CD8-positive, alpha-beta memory T cell (primary cell): ENCODE measurements around the gene IFNL3. TPM values are rescaled to one million over a fixed set of nuclear protein-coding genes. Genes with fewer than 3 reads are reported as not detected.
A peak's percentile ranks its signal among the peaks of the same experiment; 100 is the strongest.
"Not testable (repeated sequence)": the region's sequence is repeated elsewhere in the genome, so short reads cannot be mapped to it uniquely, and the experiment has no call there.

Experiments
- CTCF ChIA-PET: fragments of 350-600 bp; sonication (Branson Sonifier 250); formaldehyde crosslinking; loops from one replicate; lab custom pipeline; 2021; ENCODE audit warnings: antibody characterized with exemption; lab: Charles Lee
- POLR2A ChIA-PET: fragments of 350-600 bp; sonication (Branson Sonifier 250); formaldehyde crosslinking; loops from one replicate; lab custom pipeline; 2021; ENCODE audit warnings: antibody characterized with exemption; lab: Charles Lee
- DNase-seq, 5 donors: peaks; one replicate each; pipeline versions ENCODE4 v3.0.0 to v3.0.0-alpha.2; 2020 to 2022; ENCODE audit warnings: mixed read lengths in 1 of 5
- H3K27ac ChIP-seq: one replicate; pipeline ENCODE4 v1.7.0; 2013; ENCODE audit warnings: low read depth, mild to moderate bottlenecking, low read length, moderate library complexity
- H3K27me3 ChIP-seq: 2 replicates; pipeline ENCODE4 v1.7.0; 2013; ENCODE audit warnings: low read length, mild to moderate bottlenecking; ENCODE audit not compliant: insufficient read depth, poor library complexity, severe bottlenecking
- H3K36me3 ChIP-seq: 2 replicates; pipeline ENCODE4 v1.7.0; 2013; ENCODE audit warnings: mild to moderate bottlenecking, low read length, moderate library complexity; ENCODE audit not compliant: insufficient read depth
- H3K4me1 ChIP-seq: 2 replicates; pipeline ENCODE4 v1.7.0; 2013; ENCODE audit warnings: mild to moderate bottlenecking, low read length, moderate library complexity; ENCODE audit not compliant: insufficient read depth
- H3K4me3 ChIP-seq: 2 replicates; pipeline ENCODE4 v1.7.0; 2013; ENCODE audit warnings: mild to moderate bottlenecking, low read length
- H3K9me3 ChIP-seq: 2 replicates; pipeline ENCODE4 v1.7.0; 2013; ENCODE audit warnings: mild to moderate bottlenecking, low read length
- H3K27ac Mint-ChIP-seq, 8 donors: one replicate each; pipeline ENCODE4 v1.8.0; 2020 to 2021; ENCODE audit warnings: mixed read lengths in 8 of 8, mild to moderate bottlenecking in 6 of 8, inconsistent platforms in 3 of 8, moderate library complexity in 3 of 8
- H3K27me3 Mint-ChIP-seq, 2 donors: one replicate each; pipeline ENCODE4 v1.8.0; 2020 to 2021; ENCODE audit warnings: mixed read lengths in 2 of 2, mild to moderate bottlenecking in 1 of 2, moderate library complexity in 1 of 2
- H3K36me3 Mint-ChIP-seq, 3 donors: one replicate each; pipeline ENCODE4 v1.8.0; 2020 to 2021; ENCODE audit warnings: mixed read lengths in 3 of 3, inconsistent platforms in 1 of 3, mild to moderate bottlenecking in 1 of 3
- H3K4me1 Mint-ChIP-seq, 3 donors: one replicate each; pipeline ENCODE4 v1.8.0; 2020 to 2021; ENCODE audit warnings: mixed read lengths in 3 of 3, inconsistent platforms in 1 of 3, mild to moderate bottlenecking in 1 of 3
- H3K4me3 Mint-ChIP-seq, 7 donors: one replicate each; pipeline ENCODE4 v1.8.0; 2020 to 2021; ENCODE audit warnings: mixed read lengths in 7 of 7, mild to moderate bottlenecking in 6 of 7, moderate library complexity in 4 of 7, inconsistent platforms in 2 of 7
- H3K9me3 Mint-ChIP-seq, 5 donors: one replicate each; pipeline ENCODE4 v1.8.0; 2020 to 2022; ENCODE audit warnings: mixed read lengths in 5 of 5, mild to moderate bottlenecking in 3 of 5, moderate library complexity in 2 of 5, inconsistent platforms in 1 of 5
- polyA plus RNA-seq: library from polyadenylated mRNA; unstranded; fragments of 300-500 nt; fragmentation: Illumina TruSeq; gene quantifications from one replicate; pipeline ENCODE4 v1.2.3, GENCODE V29; 2021
- total RNA-seq, 2 experiments: library from RNA; stranded (reverse); gene quantifications; one replicate each; pipeline ENCODE4 v1.2.3, GENCODE V29; 2021

The IFNL3 gene
- total and polyA plus RNA-seq, 3 experiments from 2014 or later, result not detected

DNA sequence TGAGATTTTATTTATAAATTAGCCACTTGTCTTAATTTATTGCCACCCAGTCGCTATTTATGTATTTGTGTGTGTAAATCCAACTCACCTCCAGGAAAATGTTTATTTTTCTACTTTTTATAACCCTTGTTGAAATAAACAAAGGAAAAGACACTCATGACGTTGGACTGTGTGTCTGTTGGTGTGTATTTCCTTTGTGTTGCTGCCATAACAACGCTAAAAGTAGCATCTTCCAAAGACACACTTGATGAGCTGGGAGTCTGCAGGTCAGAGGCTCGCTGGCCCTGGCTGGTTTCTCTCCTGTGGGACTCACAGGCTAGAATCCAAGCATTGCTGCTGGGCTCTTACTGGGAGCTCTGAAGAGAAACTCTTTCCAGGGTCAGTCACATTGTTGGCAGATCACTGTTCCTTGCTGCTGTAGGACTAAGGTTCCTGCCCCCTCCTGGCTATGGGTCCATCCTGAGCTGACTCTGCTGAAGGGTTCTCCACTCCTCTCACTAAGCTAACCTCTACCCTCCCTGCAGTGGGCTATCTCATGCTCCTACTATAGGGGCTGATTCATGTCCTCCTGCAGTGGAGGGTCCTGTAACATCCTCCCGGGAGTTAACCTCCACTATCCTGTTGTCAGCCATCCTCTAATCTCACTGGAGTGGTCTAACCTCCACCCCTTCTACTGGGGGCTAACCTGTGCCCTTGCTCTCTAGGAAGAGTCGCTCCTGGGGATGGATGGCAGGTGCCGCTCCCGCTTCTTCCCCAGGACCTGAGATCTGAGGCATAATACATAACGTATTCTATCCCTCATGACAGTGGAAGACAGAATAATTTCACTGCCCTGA is 25.4 kb upstream of the IFNL3 start:
- no peaks in the 10 kb centered on the region for H3K9me3 ChIP-seq
- ChIA-PET POLR2A (no interaction called here), CTCF (no interaction called here)
- H3K4me1 ChIP-seq, result no peaks in the 10 kb centered on the region
- peak overlapping the region in 3 of 8 donors; percentile 38 to 64 (median 43) for H3K27ac Mint-ChIP-seq
- H3K36me3 Mint-ChIP-seq, result no peaks in the 10 kb centered on the region
- peak in 1 of 5 donors; percentile 25 for DNase-seq
- H3K36me3 ChIP-seq, result no peaks in the 10 kb centered on the region
- no peak overlapping the region for H3K27ac ChIP-seq
- H3K4me3 Mint-ChIP-seq, result no peak overlapping the region
- no peaks in the 10 kb centered on the region for H3K9me3 Mint-ChIP-seq
- H3K4me3 ChIP-seq, result no peak overlapping the region
- H3K4me1 Mint-ChIP-seq, result peaks cover 0 to 1% (median 0%) of the 10 kb centered on the region in 3 donors
- H3K27me3 ChIP-seq, result no peaks in the 10 kb centered on the region
- H3K27me3 Mint-ChIP-seq, result peaks cover 8 to 16% of the 10 kb centered on the region in 2 donors

- peak overlapping the region in 1 of 8 donors; percentile 78 for H3K27ac Mint-ChIP-seq
- H3K36me3 Mint-ChIP-seq, CTCF ChIA-PET: not testable (repeated sequence)
Measured at GRCh38 chr19:39269369-39269768, 24.6 kb upstream of the IFNL3 start.

DNA sequence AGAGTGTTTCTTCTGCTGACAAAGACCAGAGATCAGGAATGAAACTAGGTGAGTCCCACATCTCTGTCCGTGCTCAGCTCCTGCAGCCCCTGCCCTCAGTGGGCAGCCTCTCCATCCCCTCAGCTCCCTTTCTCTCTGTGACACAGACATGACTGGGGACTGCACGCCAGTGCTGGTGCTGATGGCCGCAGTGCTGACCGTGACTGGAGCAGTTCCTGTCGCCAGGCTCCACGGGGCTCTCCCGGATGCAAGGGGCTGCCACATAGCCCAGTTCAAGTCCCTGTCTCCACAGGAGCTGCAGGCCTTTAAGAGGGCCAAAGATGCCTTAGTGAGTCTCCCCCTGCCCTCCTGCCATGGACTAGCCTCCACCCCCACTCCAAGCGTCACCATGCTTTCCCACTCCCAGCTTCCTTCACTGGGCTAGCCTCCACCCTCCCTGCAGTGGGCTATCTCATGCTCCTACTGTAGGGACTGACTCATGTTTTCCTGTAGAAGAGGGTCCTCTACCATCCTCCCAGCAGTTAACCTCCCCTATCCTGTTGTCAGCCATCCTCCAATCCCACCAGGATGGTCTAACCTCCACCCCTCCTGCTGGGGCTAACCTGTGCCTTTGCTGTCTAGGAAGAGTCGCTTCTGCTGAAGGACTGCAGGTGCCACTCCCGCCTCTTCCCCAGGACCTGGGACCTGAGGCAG is 23.9 kb upstream of the IFNL3 start:
- H3K4me3 Mint-ChIP-seq, H3K27ac ChIP-seq, H3K27me3 ChIP-seq, H3K9me3 Mint-ChIP-seq, H3K36me3 Mint-ChIP-seq, H3K4me1 ChIP-seq, H3K4me3 ChIP-seq, POLR2A ChIA-PET, CTCF ChIA-PET, H3K9me3 ChIP-seq, H3K36me3 ChIP-seq: not testable (repeated sequence)
- Mint-ChIP-seq H3K27me3 (peaks cover 12 to 21% of the 10 kb centered on the region in 2 donors), H3K27ac (peak overlapping the region in 1 of 8 donors; percentile 57), H3K4me1 (peaks cover 0 to 12% (median 5%) of the 10 kb centered on the region in 3 donors)
- peak in 1 of 5 donors; percentile 23 for DNase-seq

More at GRCh38 chr19:39269369-39269768, 24.6 kb upstream of the IFNL3 start:
- H3K4me3 Mint-ChIP-seq, H3K27ac ChIP-seq, H3K9me3 ChIP-seq, H3K27me3 ChIP-seq, H3K4me3 ChIP-seq, H3K4me1 Mint-ChIP-seq, H3K4me1 ChIP-seq, POLR2A ChIA-PET, H3K36me3 ChIP-seq, H3K9me3 Mint-ChIP-seq: not testable (repeated sequence)
- peaks cover 8 to 17% of the 10 kb centered on the region in 2 donors for H3K27me3 Mint-ChIP-seq
- peak in 1 of 5 donors; percentile 13 for DNase-seq

GRCh38 chr19:39268085-39268484 is 23.3 kb upstream of the IFNL3 start, which contains the start of gene IFNL2:
TSS of gene IFNL2 (plus strand) at chr19:39268396. CDS start at chr19:39268569, 173 bp downstream.
- H3K9me3 Mint-ChIP-seq, POLR2A ChIA-PET, H3K9me3 ChIP-seq, DNase-seq, H3K4me3 Mint-ChIP-seq, H3K4me1 ChIP-seq, H3K36me3 ChIP-seq, CTCF ChIA-PET, H3K27me3 ChIP-seq, H3K36me3 Mint-ChIP-seq, H3K4me3 ChIP-seq, H3K27ac ChIP-seq: not testable (repeated sequence)
- Mint-ChIP-seq H3K27me3 (peaks cover 18 to 27% of the 10 kb centered on the region in 2 donors), H3K4me1 (peaks cover 0 to 15% (median 8%) of the 10 kb centered on the region in 3 donors), H3K27ac (peak within 1 kb of the TSS in 1 of 8 donors; percentile 57)

GRCh38 chr19:39265321-39265916 is 20.6 kb upstream of the IFNL3 start:
- Mint-ChIP-seq H3K27ac (peak overlapping the region in 1 of 8 donors; percentile 78), H3K4me1 (peaks cover 0 to 15% (median 8%) of the 10 kb centered on the region in 3 donors), H3K9me3 (peaks cover 0 to 2% (median 0%) of the 10 kb centered on the region in 5 donors), H3K27me3 (peaks cover 31 to 37% of the 10 kb centered on the region in 2 donors), H3K4me3 (peak overlapping the region in 1 of 7 donors; percentile 32), H3K36me3 (peaks cover 0 to 4% (median 0%) of the 10 kb centered on the region in 3 donors)
- no peaks in the 10 kb centered on the region for H3K4me1 ChIP-seq
- no peaks in the 10 kb centered on the region for H3K36me3 ChIP-seq
- DNase-seq, result peak in 1 of 5 donors; percentile 41
- H3K9me3 ChIP-seq, result no peaks in the 10 kb centered on the region
- H3K27ac ChIP-seq, result no peak overlapping the region
- H3K27me3 ChIP-seq, result peaks cover 17% of the 10 kb centered on the region
- CTCF ChIA-PET, result interaction anchor here (1.3 kb wide), 1 partner anchor 143 kb away, joined by 3 read pairs; no protein-coding TSS in a partner anchor
- POLR2A ChIA-PET, result no interaction called here
- H3K4me3 ChIP-seq, result no peak overlapping the region

DNA sequence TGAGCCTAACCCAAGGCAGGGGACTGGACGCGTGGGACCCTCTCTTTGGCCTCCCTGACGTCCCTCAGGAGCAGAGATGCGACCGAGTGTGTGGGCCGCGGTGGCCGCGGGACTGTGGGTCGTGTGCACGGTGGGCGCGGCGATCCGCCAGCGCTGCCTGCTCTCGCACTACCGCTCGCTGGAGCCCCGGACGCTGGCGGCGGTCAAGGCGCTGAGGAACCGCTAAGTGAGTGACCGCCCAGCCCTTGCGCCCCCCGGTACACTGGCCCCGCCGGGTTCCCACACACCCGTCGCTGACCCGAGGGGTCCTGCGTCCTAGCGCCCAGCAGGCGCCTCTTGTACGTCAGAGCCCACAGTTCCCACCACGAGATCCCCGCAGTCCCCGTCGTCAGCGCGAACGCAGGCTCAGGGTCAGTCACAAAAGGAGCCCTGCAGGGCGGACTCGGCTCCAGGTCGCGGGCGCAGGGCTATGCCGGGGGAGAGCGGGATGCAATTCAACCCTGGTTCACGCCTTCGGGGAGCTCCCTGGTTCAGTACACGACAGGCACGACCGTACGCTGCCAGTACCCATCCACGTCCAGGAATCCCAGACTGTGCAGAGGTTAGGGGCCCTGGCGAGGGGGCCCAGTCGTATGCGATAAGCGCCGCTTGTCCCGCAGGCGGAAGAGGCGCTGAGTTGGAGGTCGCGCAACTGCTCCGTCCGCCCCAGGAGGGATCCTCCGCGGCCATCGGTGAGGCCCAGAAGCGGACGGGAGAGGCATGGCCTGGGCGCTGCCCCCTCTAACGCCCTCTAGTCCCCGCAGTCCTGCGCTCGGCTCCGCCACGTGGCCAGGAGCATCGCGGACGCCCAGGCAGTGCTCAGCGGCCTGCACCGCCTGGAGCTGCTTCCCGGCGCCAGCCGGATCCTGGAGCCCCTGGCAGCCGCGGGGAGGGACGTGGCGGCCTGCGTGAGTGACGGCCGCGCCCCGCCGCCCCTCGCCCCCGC is 19.8 kb upstream of the IFNL3 start:
- no peak overlapping the region for H3K27ac ChIP-seq
- peaks cover 0 to 4% (median 0%) of the 10 kb centered on the region in 3 donors for H3K36me3 Mint-ChIP-seq
- CTCF ChIA-PET, result interaction anchor here (1.3 kb wide), 1 partner anchor 143 kb away, joined by 3 read pairs; no protein-coding TSS in a partner anchor

DNA sequence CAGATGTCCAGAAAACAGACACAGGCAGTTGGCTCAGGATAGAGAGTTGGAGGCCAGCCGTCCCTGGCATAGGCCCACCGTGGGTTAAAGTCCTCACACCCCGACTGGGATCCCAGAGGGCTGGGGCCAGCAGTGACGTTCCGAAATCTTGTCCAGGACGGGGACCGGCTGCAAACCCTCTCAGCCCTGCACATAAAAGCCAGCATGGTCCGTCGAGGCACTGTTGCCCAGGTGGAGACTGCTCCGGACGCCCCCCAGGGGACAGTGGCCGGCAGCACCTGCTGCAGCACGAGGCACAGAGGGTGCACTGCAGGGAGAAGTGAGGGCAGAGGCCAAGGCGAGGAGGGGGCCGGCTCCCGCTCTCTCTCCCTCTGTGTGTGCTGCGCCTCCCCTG is 19.1 kb upstream of the IFNL3 start:
- peaks cover 0 to 15% (median 8%) of the 10 kb centered on the region in 3 donors for H3K4me1 Mint-ChIP-seq
- peaks cover 0 to 2% (median 0%) of the 10 kb centered on the region in 5 donors for H3K9me3 Mint-ChIP-seq
- Histone ChIP-seq H3K4me3 (no peak overlapping the region), H3K4me1 (no peaks in the 10 kb centered on the region), H3K36me3 (no peaks in the 10 kb centered on the region), H3K9me3 (no peaks in the 10 kb centered on the region), H3K27me3 (peaks cover 17% of the 10 kb centered on the region), H3K27ac (no peak overlapping the region)
- peak in 1 of 5 donors; percentile 34 for DNase-seq
- peaks cover 28 to 40% of the 10 kb centered on the region in 2 donors for H3K27me3 Mint-ChIP-seq
- CTCF ChIA-PET, result no interaction called here
- peak overlapping the region in 4 of 7 donors; percentile 2 to 63 (median 38) for H3K4me3 Mint-ChIP-seq
- POLR2A ChIA-PET, result interaction anchor here (0.6 kb wide), 1 partner anchor 35 kb away, joined by 9 read pairs; no protein-coding TSS in a partner anchor
- peak overlapping the region in 1 of 8 donors; percentile 0 for H3K27ac Mint-ChIP-seq
- H3K36me3 Mint-ChIP-seq, result peaks cover 0 to 4% (median 0%) of the 10 kb centered on the region in 3 donors

More for the DNA sequence above, 19.8 kb upstream of the IFNL3 start:
- Histone ChIP-seq H3K4me3 (no peak overlapping the region), H3K27me3 (peaks cover 17% of the 10 kb centered on the region), H3K4me1 (no peaks in the 10 kb centered on the region), H3K36me3 (no peaks in the 10 kb centered on the region), H3K9me3 (no peaks in the 10 kb centered on the region)
- Mint-ChIP-seq H3K27ac (no peak overlapping the region), H3K27me3 (peaks cover 30 to 40% of the 10 kb centered on the region in 2 donors), H3K4me1 (peaks cover 0 to 15% (median 8%) of the 10 kb centered on the region in 3 donors), H3K9me3 (peaks cover 0 to 2% (median 0%) of the 10 kb centered on the region in 5 donors), H3K4me3 (peak overlapping the region in 2 of 7 donors; percentile 2 to 76)
- peak in 1 of 5 donors; percentile 44 for DNase-seq
- POLR2A ChIA-PET, result no interaction called here
